Measurements from ENCODE around the gene VPS26A. TPM values are rescaled to one million over a fixed set of nuclear protein-coding genes. Genes with fewer than 3 reads are reported as not detected.

VPS26A gene
- total and polyA plus RNA-seq, 4 experiments from 2014 or later = 31.7 to 37.4 (median 35.3) TPM

DNA sequence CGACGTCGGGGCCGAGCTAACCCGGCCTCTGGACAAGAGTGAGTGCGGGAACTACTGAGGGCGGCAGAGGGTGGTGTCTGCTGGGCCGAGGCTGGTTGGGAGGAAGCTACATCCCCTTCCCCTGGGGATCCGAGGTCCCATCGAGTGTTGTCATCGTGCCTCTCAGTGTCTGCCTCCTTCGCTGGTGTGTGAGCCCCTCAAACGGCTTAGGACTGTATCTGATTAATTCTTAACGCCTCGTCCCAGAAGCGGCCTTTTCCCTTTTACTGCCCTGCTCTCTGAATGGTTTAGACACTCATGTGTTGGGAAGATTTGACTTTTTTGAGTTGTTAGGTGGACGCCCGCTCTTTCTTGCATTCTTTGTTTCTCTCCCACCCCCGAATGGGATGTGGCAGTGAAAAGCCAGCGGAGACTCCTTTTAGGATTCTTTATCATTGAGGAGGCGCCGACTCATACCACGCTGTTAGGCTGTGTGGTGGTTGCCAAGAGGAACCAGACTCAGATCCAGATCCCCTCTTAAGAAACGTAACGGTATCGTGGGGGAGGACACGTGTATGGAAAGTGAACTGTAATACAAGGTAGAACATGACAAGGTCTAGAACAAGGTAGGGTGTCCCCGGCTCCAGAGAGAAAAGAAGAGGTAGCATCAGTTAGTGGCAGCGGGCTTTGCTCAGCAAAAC is 56.7 kb downstream of the VPS26A start:
- POLR2A ChIA-PET (ENCODE audit: partially characterized antibody) = interaction anchor here (0.8 to 2.0 kb wide), 19 partner anchors 9 to 328 kb away, joined by 3 to 13 read pairs (median 4); partner anchors contain the start of genes DDX21, SRGN and VPS26A
- H3K27me3 Mint-ChIP-seq = no peaks in the 10 kb centered on the region
- H3K27me3 ChIP-seq (ENCODE audit: insufficient read depth, low read length) = no peaks in the 10 kb centered on the region
- intact Hi-C loops (cut with micrococcal nuclease) = loop anchor here (1.0 to 5.0 kb wide), 3 partner anchors 42 to 227 kb away; partner anchors contain the start of gene KIFBP
- H3K4me1 ChIP-seq (ENCODE audit: insufficient read depth, low read length) = peaks cover 24% of the 10 kb centered on the region
- H3K4me1 Mint-ChIP-seq = peaks cover 31 to 56% (median 48%) of the 10 kb centered on the region in 4 donors
- peak overlapping the region; percentile 92 to 99 (median 98) for H3K4me3 Mint-ChIP-seq
- peak overlapping the region; percentile 98 to 100 (median 100) for H3K27ac Mint-ChIP-seq
- H3K36me3 Mint-ChIP-seq = peaks cover 9 to 43% of the 10 kb centered on the region in 2 donors
- peak overlapping the region; percentile 61 to 93 for H3K4me3 ChIP-seq (ENCODE audit: low read length in 2 of 2)
- CTCF ChIA-PET (ENCODE audit: partially characterized antibody) = interaction anchor here (1.5 kb wide), 1 partner anchor 175 kb away, joined by 5 read pairs; no protein-coding TSS in a partner anchor
- H3K27ac ChIP-seq (ENCODE audit: low read depth, low read length) = peak overlapping the region; percentile 94
- DNase-seq = peak in 3 of 5 donors; percentile 17 to 75 (median 28)
- H3K36me3 ChIP-seq (ENCODE audit: insufficient read depth, low read length) = peaks cover under 1% of the 10 kb centered on the region
- no peaks in the 10 kb centered on the region for H3K9me3 Mint-ChIP-seq
- H3K9me3 ChIP-seq (ENCODE audit: control insufficient read depth in 1 of 2, low read length in 2 of 2) = no peaks in the 10 kb centered on the region

DNA sequence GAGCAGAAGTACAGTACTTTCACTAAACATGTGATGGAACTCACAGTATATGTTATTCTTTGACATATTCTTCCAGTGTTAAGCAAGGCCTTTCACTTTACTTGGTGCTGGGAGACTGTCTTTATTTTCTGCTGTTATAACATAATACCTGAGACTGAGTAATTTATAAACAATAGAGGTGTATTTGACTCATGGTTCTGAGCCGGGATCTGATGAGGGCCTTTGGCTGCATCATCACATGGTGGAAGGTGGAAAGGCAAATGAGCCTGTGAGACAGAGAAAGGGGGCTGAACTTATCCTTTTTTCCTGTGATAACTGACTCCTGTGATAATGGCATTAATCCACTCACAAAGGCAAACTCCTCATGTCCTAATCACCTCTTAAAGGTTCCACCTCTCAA is 57.5 kb downstream of the VPS26A start:
- Mint-ChIP-seq H3K36me3 (peaks cover 9 to 49% of the 10 kb centered on the region in 2 donors), H3K4me1 (peaks cover 33 to 59% (median 49%) of the 10 kb centered on the region in 4 donors), H3K27me3 (no peaks in the 10 kb centered on the region), H3K4me3 (peak overlapping the region; percentile 92 to 99 (median 98)), H3K27ac (peak overlapping the region; percentile 98 to 100 (median 100)), H3K9me3 (no peaks in the 10 kb centered on the region)
- POLR2A ChIA-PET (ENCODE audit: partially characterized antibody) = no interaction called here
- H3K27me3 ChIP-seq (ENCODE audit: insufficient read depth, low read length) = no peaks in the 10 kb centered on the region
- CTCF ChIA-PET (ENCODE audit: partially characterized antibody) = no interaction called here
- intact Hi-C loops (cut with micrococcal nuclease) = loop anchor here (5.0 kb wide), 1 partner anchor 226 kb away; no protein-coding TSS in a partner anchor
- no peak for DNase-seq
- H3K9me3 ChIP-seq (ENCODE audit: control insufficient read depth in 1 of 2, low read length in 2 of 2) = no peaks in the 10 kb centered on the region
- H3K36me3 ChIP-seq (ENCODE audit: insufficient read depth, low read length) = peaks cover 8% of the 10 kb centered on the region
- H3K4me1 ChIP-seq (ENCODE audit: insufficient read depth, low read length) = peaks cover 24% of the 10 kb centered on the region
- H3K4me3 ChIP-seq (ENCODE audit: low read length in 2 of 2) = peak overlapping the region; percentile 61 to 93
- peak overlapping the region; percentile 94 for H3K27ac ChIP-seq (ENCODE audit: low read depth, low read length)

DNA sequence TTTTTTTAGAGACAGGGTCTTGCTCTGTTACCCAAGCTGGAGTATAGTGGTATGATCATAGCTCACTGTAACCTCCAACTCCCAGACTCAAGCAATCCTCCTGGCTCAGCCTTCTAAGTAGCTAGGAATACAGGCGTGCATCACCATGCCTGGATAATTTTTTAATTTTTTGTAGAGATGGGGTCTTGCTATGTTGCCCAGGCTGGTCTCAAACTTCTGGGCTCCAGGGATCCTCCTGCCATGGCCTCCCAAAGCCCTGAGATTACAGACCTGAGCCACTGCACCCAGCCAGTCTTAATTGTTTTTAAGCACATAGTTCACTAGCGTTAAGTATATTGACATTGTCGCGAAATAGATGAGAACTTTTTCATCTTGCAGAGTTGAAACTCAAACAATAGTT is 58.0 kb downstream of the VPS26A start:
- no peaks in the 10 kb centered on the region for H3K9me3 ChIP-seq (ENCODE audit: control insufficient read depth in 1 of 2, low read length in 2 of 2)
- no peaks in the 10 kb centered on the region for H3K9me3 Mint-ChIP-seq
- H3K36me3 Mint-ChIP-seq = peaks cover 9 to 55% of the 10 kb centered on the region in 2 donors
- DNase-seq = no peak
- H3K4me3 ChIP-seq (ENCODE audit: low read length in 2 of 2) = no peak overlapping the region
- H3K4me1 ChIP-seq (ENCODE audit: insufficient read depth, low read length) = peaks cover 24% of the 10 kb centered on the region
- ChIA-PET CTCF (ENCODE audit: partially characterized antibody) (no interaction called here), POLR2A (ENCODE audit: partially characterized antibody) (interaction anchor here (0.5 kb wide), 1 partner anchor 147 kb away, joined by 3 read pairs; no protein-coding TSS in a partner anchor)
- H3K36me3 ChIP-seq (ENCODE audit: insufficient read depth, low read length) = peaks cover 14% of the 10 kb centered on the region
- no peak overlapping the region for H3K4me3 Mint-ChIP-seq
- H3K27ac ChIP-seq (ENCODE audit: low read depth, low read length) = no peak overlapping the region
- H3K4me1 Mint-ChIP-seq = peaks cover 33 to 59% (median 49%) of the 10 kb centered on the region in 4 donors
- no peaks in the 10 kb centered on the region for H3K27me3 ChIP-seq (ENCODE audit: insufficient read depth, low read length)
- H3K27ac Mint-ChIP-seq = peak overlapping the region in 1 of 7 donors; percentile 98
- H3K27me3 Mint-ChIP-seq = no peaks in the 10 kb centered on the region
- intact Hi-C loops (cut with micrococcal nuclease) = loop anchor here (5.0 kb wide), 1 partner anchor 225 kb away; no protein-coding TSS in a partner anchor

DNA sequence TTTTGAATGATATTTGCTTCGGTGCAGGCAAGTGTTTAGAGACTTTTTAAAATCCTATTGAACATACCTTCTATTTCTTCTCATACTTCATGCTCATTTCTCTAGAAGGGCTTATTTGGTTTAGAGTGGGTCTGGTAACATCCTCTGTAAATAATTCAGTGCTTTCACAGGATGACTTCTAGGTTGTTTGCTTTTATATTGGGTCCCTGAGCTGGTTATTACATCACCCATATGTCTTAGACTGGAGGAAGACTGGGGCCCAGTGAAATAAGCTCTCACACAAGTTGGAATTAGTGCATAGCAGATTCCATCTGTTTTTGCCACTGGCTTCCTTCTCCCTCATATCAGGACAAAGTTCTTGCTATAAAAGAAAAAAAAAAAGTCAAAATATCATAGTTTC is 62.5 kb downstream of the VPS26A start:
- Histone ChIP-seq H3K27ac (ENCODE audit: low read depth, low read length) (no peak overlapping the region), H3K36me3 (ENCODE audit: insufficient read depth, low read length) (peaks cover 44% of the 10 kb centered on the region), H3K4me1 (ENCODE audit: insufficient read depth, low read length) (peaks cover 6% of the 10 kb centered on the region), H3K9me3 (ENCODE audit: control insufficient read depth in 1 of 2, low read length in 2 of 2) (no peaks in the 10 kb centered on the region), H3K27me3 (ENCODE audit: insufficient read depth, low read length) (no peaks in the 10 kb centered on the region), H3K4me3 (ENCODE audit: low read length in 2 of 2) (no peak overlapping the region)
- Mint-ChIP-seq H3K36me3 (peaks cover 30 to 76% of the 10 kb centered on the region in 2 donors), H3K4me3 (no peak overlapping the region), H3K27ac (no peak overlapping the region), H3K27me3 (no peaks in the 10 kb centered on the region), H3K9me3 (no peaks in the 10 kb centered on the region), H3K4me1 (peaks cover 15 to 32% (median 26%) of the 10 kb centered on the region in 4 donors)
- CTCF ChIA-PET (ENCODE audit: partially characterized antibody) = interaction anchor here (0.7 kb wide), 1 partner anchor 16 kb away, joined by 4 read pairs; no protein-coding TSS in a partner anchor
- DNase-seq = no peak
- POLR2A ChIA-PET (ENCODE audit: partially characterized antibody) = no interaction called here
- intact Hi-C loops (cut with micrococcal nuclease) = no loop called here

DNA sequence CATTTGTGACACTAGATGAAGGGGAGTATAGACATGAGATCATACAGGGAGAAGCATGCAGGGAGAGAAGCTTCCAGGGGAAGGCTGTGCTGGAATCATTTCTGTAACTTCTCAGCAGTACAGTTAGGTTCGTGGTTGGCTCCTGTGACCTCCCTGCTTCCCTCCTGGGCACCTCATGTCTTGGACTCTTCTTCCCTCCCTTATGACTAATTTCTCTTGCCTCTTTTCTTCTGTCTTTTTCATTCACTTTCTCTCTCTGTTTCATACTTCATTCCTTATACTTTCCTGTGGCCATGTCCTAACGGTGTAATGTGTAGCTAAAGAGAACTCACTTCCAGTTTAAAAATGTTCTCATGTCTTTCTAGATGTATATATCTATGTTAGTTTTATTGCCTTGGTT is 77.1 kb downstream of the VPS26A start:
- H3K36me3 Mint-ChIP-seq = peaks cover 35 to 49% of the 10 kb centered on the region in 2 donors
- no peaks in the 10 kb centered on the region for H3K9me3 Mint-ChIP-seq
- H3K4me3 Mint-ChIP-seq = peak overlapping the region in 2 of 8 donors; percentile 11 to 21
- Histone ChIP-seq H3K4me1 (ENCODE audit: insufficient read depth, low read length) (peaks cover 29% of the 10 kb centered on the region), H3K27me3 (ENCODE audit: insufficient read depth, low read length) (no peaks in the 10 kb centered on the region), H3K9me3 (ENCODE audit: control insufficient read depth in 1 of 2, low read length in 2 of 2) (no peaks in the 10 kb centered on the region), H3K4me3 (ENCODE audit: low read length in 2 of 2) (no peak overlapping the region), H3K36me3 (ENCODE audit: insufficient read depth, low read length) (peaks cover 25% of the 10 kb centered on the region), H3K27ac (ENCODE audit: low read depth, low read length) (no peak overlapping the region)
- no peaks in the 10 kb centered on the region for H3K27me3 Mint-ChIP-seq
- CTCF ChIA-PET (ENCODE audit: partially characterized antibody) = no interaction called here
- H3K4me1 Mint-ChIP-seq = peaks cover 1 to 36% (median 13%) of the 10 kb centered on the region in 4 donors
- H3K27ac Mint-ChIP-seq = peak overlapping the region in 6 of 7 donors; percentile 65 to 96 (median 84)
- no peak for DNase-seq
- intact Hi-C loops (cut with micrococcal nuclease) = no loop called here
- POLR2A ChIA-PET (ENCODE audit: partially characterized antibody) = interaction anchor here (0.7 kb wide), 1 partner anchor 11 kb away, joined by 4 read pairs; no protein-coding TSS in a partner anchor

DNA sequence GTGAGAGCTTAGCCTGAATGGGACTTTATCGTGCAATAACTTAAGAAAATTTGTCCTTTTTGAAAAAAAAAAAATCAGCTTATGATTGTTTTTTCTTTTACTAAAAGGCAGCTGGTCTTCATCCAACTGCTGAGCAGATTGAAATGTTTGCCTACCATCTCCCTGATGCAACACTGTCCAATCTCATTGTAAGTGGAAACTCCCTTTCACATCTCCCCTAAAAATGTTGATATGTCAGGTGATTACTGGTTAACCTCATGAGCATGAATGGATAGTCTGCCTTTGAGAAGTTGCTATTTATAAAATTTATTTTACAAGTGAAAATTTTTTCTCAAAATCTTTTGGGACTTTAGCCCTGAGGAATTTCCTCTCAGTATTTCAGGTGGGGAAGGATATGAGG is 78.4 kb downstream of the VPS26A start:
- peak overlapping the region in 1 of 8 donors; percentile 35 for H3K4me3 Mint-ChIP-seq
- Histone ChIP-seq H3K27me3 (ENCODE audit: insufficient read depth, low read length) (no peaks in the 10 kb centered on the region), H3K9me3 (ENCODE audit: control insufficient read depth in 1 of 2, low read length in 2 of 2) (no peaks in the 10 kb centered on the region), H3K4me1 (ENCODE audit: insufficient read depth, low read length) (peaks cover 34% of the 10 kb centered on the region), H3K27ac (ENCODE audit: low read depth, low read length) (no peak overlapping the region), H3K36me3 (ENCODE audit: insufficient read depth, low read length) (peaks cover 29% of the 10 kb centered on the region), H3K4me3 (ENCODE audit: low read length in 2 of 2) (no peak overlapping the region)
- H3K9me3 Mint-ChIP-seq = no peaks in the 10 kb centered on the region
- peaks cover 37 to 49% of the 10 kb centered on the region in 2 donors for H3K36me3 Mint-ChIP-seq
- no peaks in the 10 kb centered on the region for H3K27me3 Mint-ChIP-seq
- ChIA-PET POLR2A (ENCODE audit: partially characterized antibody) (interaction anchor here (1.0 kb wide), 1 partner anchor 22 kb away, joined by 4 read pairs; the partner anchor contains the start of gene SUPV3L1), CTCF (ENCODE audit: partially characterized antibody) (interaction anchor here (1.1 kb wide), 1 partner anchor 16 kb away, joined by 4 read pairs; no protein-coding TSS in a partner anchor)
- peaks cover 5 to 41% (median 17%) of the 10 kb centered on the region in 4 donors for H3K4me1 Mint-ChIP-seq
- peak in 4 of 5 donors; percentile 22 to 55 (median 37) for DNase-seq
- intact Hi-C loops (cut with micrococcal nuclease) = no loop called here
- H3K27ac Mint-ChIP-seq = peak overlapping the region in 5 of 7 donors; percentile 66 to 87 (median 81)

DNA sequence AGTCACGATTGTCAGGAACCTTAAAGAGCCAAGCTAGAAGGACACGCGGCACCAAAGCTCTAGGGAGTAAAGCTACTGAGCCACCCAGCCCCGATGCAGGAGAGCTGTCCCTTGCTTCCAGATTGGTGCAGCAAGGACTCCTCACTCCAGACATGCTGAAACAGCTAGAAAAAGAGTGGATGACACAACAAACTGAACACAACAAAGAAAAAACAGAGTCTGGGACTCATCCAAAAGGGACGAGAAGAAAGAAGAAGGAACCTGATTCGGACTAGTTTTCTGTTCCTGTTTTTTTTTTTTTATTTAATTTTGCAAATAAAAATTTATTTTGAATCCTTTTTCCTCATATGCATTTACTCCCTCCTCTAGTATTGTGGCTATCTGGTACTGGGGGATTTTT is 84.8 kb downstream of the VPS26A start:
- intact Hi-C loops (cut with micrococcal nuclease) = no loop called here
- Mint-ChIP-seq H3K9me3 (no peaks in the 10 kb centered on the region), H3K27me3 (no peaks in the 10 kb centered on the region), H3K36me3 (peaks cover 30 to 39% of the 10 kb centered on the region in 2 donors), H3K27ac (peak overlapping the region in 1 of 7 donors; percentile 3), H3K4me3 (no peak overlapping the region), H3K4me1 (peaks cover 5 to 21% (median 10%) of the 10 kb centered on the region in 4 donors)
- ChIA-PET CTCF (ENCODE audit: partially characterized antibody) (interaction anchor here (1.0 kb wide), 1 partner anchor 203 kb away, joined by 3 read pairs; no protein-coding TSS in a partner anchor), POLR2A (ENCODE audit: partially characterized antibody) (interaction anchor here (0.7 kb wide), 1 partner anchor 109 kb away, joined by 3 read pairs; no protein-coding TSS in a partner anchor)
- Histone ChIP-seq H3K27ac (ENCODE audit: low read depth, low read length) (no peak overlapping the region), H3K9me3 (ENCODE audit: control insufficient read depth in 1 of 2, low read length in 2 of 2) (no peaks in the 10 kb centered on the region), H3K4me1 (ENCODE audit: insufficient read depth, low read length) (peaks cover 20% of the 10 kb centered on the region), H3K36me3 (ENCODE audit: insufficient read depth, low read length) (peaks cover 28% of the 10 kb centered on the region), H3K27me3 (ENCODE audit: insufficient read depth, low read length) (no peaks in the 10 kb centered on the region), H3K4me3 (ENCODE audit: low read length in 2 of 2) (no peak overlapping the region)
- DNase-seq = no peak

All from CD4-positive, alpha-beta memory T cell (primary cell).